SK-N-SH treated with all-trans-retinoic acid at 6 μM for 48 hours (cell line): ENCODE measurements around the gene S100B.

ENCODE experiments used
- ATAC-seq: fragments of 200-7000 bp; cut with Tn5 transposase; 3 replicates; pipeline ENCODE4 v1.9.1; 2020; ENCODE audit warnings: mild to moderate bottlenecking, moderate library complexity
- BACH2 ChIP-seq: fragments of 250-450 bp; sonication (Bioruptor Pico); IDR thresholded peaks from 2 replicates; pipeline ENCODE4 v1.9.0; 2021; ENCODE audit warnings: mild to moderate bottlenecking, borderline replicate concordance
- CSDC2 ChIP-seq: fragments of 250-450 bp; sonication (Bioruptor Pico); IDR thresholded peaks from 2 replicates; pipeline ENCODE4 v1.5.0; 2020; ENCODE audit warnings: mild to moderate bottlenecking, moderate library complexity
- CSRNP3 ChIP-seq: fragments of 250-450 bp; sonication (Bioruptor Pico); IDR thresholded peaks from 2 replicates; pipeline ENCODE4 v1.5.1; 2021; ENCODE audit warnings: mild to moderate bottlenecking, moderate library complexity
- ESRRG ChIP-seq: fragments of 250-450 bp; sonication (Bioruptor Pico); IDR thresholded peaks from 2 replicates; pipeline ENCODE4 v1.6.1; 2021; ENCODE audit warnings: mild to moderate bottlenecking
- ISL1 ChIP-seq: fragments of 250-450 bp; sonication (Bioruptor Pico); IDR thresholded peaks from 2 replicates; pipeline ENCODE4 v2.1.2; 2022; ENCODE audit warnings: mild to moderate bottlenecking, moderate library complexity
- OSR1 ChIP-seq: fragments of 250-450 bp; sonication (Bioruptor Pico); IDR thresholded peaks from 2 replicates; pipeline ENCODE4 v1.8.0; 2022; ENCODE audit warnings: moderate library complexity, mild to moderate bottlenecking, inconsistent platforms
- PATZ1 ChIP-seq: fragments of 250-450 bp; sonication (Bioruptor Pico); IDR thresholded peaks from 2 replicates; pipeline ENCODE4 v1.8.0; 2020; ENCODE audit warnings: mild to moderate bottlenecking, moderate library complexity, borderline replicate concordance
- POU6F1 ChIP-seq: fragments of 250-450 bp; sonication (Bioruptor Pico); IDR thresholded peaks from 2 replicates; pipeline ENCODE4 v1.8.0; 2021; ENCODE audit warnings: low read depth, mild to moderate bottlenecking, moderate library complexity, borderline replicate concordance
- PPARA ChIP-seq: fragments of 250-450 bp; sonication (Bioruptor Pico); IDR thresholded peaks from 2 replicates; pipeline ENCODE4 v1.5.0; 2020; ENCODE audit warnings: mild to moderate bottlenecking, borderline replicate concordance
- RARB ChIP-seq: fragments of 250-450 bp; sonication (Bioruptor Pico); IDR thresholded peaks from 2 replicates; pipeline ENCODE4 v1.8.0; 2021; ENCODE audit warnings: mild to moderate bottlenecking, moderate library complexity
- SNAI2 ChIP-seq: fragments of 250-450 bp; sonication (Bioruptor Pico); IDR thresholded peaks from 2 replicates; pipeline ENCODE4 v1.5.0; 2020; ENCODE audit warnings: mild to moderate bottlenecking, moderate library complexity
- TCF4 ChIP-seq: fragments of 250-450 bp; sonication (Bioruptor Pico); IDR thresholded peaks from 2 replicates; pipeline ENCODE4 v1.8.0; 2021; ENCODE audit warnings: mild to moderate bottlenecking, moderate library complexity, borderline replicate concordance
- TOX ChIP-seq: fragments of 250-450 bp; sonication (Bioruptor Pico); IDR thresholded peaks from 2 replicates; pipeline ENCODE4 v1.8.0; 2021; ENCODE audit warnings: mild to moderate bottlenecking, moderate library complexity, borderline replicate concordance
- ZC3H10 ChIP-seq: fragments of 250-450 bp; sonication (Bioruptor Pico); IDR thresholded peaks from 2 replicates; pipeline ENCODE4 v1.5.1; 2021; ENCODE audit warnings: mild to moderate bottlenecking, moderate library complexity
- ZFP30 ChIP-seq: fragments of 450-650 bp; formaldehyde crosslinking; IDR thresholded peaks from 2 replicates; pipeline ENCODE4 v1.5.0; 2022; ENCODE audit warnings: mild to moderate bottlenecking, moderate library complexity
- ZNF565 ChIP-seq: fragments of 450-650 bp; formaldehyde crosslinking; conservative IDR thresholded peaks from 2 replicates; pipeline ENCODE4 v1.5.0; 2020; ENCODE audit warnings: low read depth, mild to moderate bottlenecking, moderate library complexity
- ZNF70 ChIP-seq: fragments of 450-650 bp; formaldehyde crosslinking; IDR thresholded peaks from 2 replicates; pipeline ENCODE4 v1.5.0; 2020; ENCODE audit warnings: mild to moderate bottlenecking, moderate library complexity
- ZNF8 ChIP-seq: fragments of 450-650 bp; formaldehyde crosslinking; IDR thresholded peaks from 2 replicates; pipeline ENCODE4 v1.5.0; 2020; ENCODE audit warnings: mild to moderate bottlenecking, moderate library complexity
- TF ChIP-seq, protein P1 (sequence below): fragments of 250-450 bp; sonication (Bioruptor Pico); IDR thresholded peaks from 2 replicates; pipeline ENCODE4 v1.5.1; 2020; ENCODE audit warnings: low read depth, mild to moderate bottlenecking, moderate library complexity
- TF ChIP-seq, protein P2 (sequence below): fragments of 250-450 bp; sonication (Bioruptor Pico); IDR thresholded peaks from 2 replicates; pipeline ENCODE4 v1.5.0; 2020; ENCODE audit warnings: mild to moderate bottlenecking, moderate library complexity

S100B gene

GRCh38 chr21:46639489-46640386, 34.9 kb upstream of the S100B start:
- TF ChIP-seq ESRRG (CRISPR knock-in tag) (no peak), CSDC2 (CRISPR knock-in tag) (no peak), TCF4 (no peak), PATZ1 (no peak), RARB (CRISPR knock-in tag) (no peak), SNAI2 (CRISPR knock-in tag) (no peak), ZFP30 (no peak)
- ATAC-seq = no peak

GRCh38 chr21:46637952-46638746, 33.3 kb upstream of the S100B start:
- ATAC-seq = no peak

More at GRCh38 chr21:46637952-46638746, 33.3 kb upstream of the S100B start:
- TF ChIP-seq SNAI2 (CRISPR knock-in tag) (no peak), ISL1 (CRISPR knock-in tag) (no peak), ZC3H10 (CRISPR knock-in tag) (no peak), ESRRG (CRISPR knock-in tag) (no peak), TOX (CRISPR knock-in tag) (no peak), ZFP30 (no peak), POU6F1 (CRISPR knock-in tag) (no peak), ZNF565 (no peak), RARB (CRISPR knock-in tag) (no peak), PATZ1 (no peak), BACH2 (CRISPR knock-in tag) (no peak), CSRNP3 (CRISPR knock-in tag) (no peak), CSDC2 (CRISPR knock-in tag) (no peak), PPARA (CRISPR knock-in tag) (no peak), ZNF70 (no peak), ZNF8 (CRISPR knock-in tag) (no peak), OSR1 (CRISPR knock-in tag) (no peak)
- TF ChIP-seq, protein P1, sequence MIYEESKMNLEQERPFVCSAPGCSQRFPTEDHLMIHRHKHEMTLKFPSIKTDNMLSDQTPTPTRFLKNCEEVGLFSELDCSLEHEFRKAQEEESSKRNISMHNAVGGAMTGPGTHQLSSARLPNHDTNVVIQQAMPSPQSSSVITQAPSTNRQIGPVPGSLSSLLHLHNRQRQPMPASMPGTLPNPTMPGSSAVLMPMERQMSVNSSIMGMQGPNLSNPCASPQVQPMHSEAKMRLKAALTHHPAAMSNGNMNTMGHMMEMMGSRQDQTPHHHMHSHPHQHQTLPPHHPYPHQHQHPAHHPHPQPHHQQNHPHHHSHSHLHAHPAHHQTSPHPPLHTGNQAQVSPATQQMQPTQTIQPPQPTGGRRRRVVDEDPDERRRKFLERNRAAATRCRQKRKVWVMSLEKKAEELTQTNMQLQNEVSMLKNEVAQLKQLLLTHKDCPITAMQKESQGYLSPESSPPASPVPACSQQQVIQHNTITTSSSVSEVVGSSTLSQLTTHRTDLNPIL (CRISPR knock-in tag) = no peak
- TF ChIP-seq, protein P2, sequence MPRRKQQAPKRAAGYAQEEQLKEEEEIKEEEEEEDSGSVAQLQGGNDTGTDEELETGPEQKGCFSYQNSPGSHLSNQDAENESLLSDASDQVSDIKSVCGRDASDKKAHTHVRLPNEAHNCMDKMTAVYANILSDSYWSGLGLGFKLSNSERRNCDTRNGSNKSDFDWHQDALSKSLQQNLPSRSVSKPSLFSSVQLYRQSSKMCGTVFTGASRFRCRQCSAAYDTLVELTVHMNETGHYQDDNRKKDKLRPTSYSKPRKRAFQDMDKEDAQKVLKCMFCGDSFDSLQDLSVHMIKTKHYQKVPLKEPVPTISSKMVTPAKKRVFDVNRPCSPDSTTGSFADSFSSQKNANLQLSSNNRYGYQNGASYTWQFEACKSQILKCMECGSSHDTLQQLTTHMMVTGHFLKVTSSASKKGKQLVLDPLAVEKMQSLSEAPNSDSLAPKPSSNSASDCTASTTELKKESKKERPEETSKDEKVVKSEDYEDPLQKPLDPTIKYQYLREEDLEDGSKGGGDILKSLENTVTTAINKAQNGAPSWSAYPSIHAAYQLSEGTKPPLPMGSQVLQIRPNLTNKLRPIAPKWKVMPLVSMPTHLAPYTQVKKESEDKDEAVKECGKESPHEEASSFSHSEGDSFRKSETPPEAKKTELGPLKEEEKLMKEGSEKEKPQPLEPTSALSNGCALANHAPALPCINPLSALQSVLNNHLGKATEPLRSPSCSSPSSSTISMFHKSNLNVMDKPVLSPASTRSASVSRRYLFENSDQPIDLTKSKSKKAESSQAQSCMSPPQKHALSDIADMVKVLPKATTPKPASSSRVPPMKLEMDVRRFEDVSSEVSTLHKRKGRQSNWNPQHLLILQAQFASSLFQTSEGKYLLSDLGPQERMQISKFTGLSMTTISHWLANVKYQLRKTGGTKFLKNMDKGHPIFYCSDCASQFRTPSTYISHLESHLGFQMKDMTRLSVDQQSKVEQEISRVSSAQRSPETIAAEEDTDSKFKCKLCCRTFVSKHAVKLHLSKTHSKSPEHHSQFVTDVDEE (CRISPR knock-in tag) = no peak
